ENCODE measurements around the gene PEAK1.

Gene PEAK1

DNA sequence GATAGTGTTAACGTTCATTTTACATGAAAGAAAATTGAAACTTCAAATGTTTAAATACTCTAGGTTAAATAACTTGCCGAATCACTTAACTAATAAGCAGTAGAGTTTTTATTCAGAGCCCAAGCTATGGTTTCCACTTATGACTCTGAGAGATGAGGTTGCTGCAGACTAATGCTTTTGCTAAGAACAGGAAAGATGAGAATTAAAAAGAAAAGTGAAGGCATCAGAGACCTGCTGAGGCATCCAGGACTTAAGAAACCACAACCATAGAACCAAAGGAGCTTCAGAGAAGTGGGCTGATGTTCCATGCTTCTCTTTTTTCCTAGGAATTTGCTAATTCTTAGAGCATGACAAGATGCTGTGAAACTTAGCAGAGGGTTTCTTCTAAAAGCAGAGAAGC is 10.3 kb upstream of the PEAK1 start:
- no peak for ATAC-seq
- no peak for TF ChIP-seq POU6F1 (CRISPR knock-in tag; IDR thresholded peaks at IDR 0.05; ENCODE audit: borderline replicate concordance, low read depth)
- TF ChIP-seq RARB (CRISPR knock-in tag; IDR thresholded peaks at IDR 0.05), result no peak
- TF ChIP-seq, protein P1, sequence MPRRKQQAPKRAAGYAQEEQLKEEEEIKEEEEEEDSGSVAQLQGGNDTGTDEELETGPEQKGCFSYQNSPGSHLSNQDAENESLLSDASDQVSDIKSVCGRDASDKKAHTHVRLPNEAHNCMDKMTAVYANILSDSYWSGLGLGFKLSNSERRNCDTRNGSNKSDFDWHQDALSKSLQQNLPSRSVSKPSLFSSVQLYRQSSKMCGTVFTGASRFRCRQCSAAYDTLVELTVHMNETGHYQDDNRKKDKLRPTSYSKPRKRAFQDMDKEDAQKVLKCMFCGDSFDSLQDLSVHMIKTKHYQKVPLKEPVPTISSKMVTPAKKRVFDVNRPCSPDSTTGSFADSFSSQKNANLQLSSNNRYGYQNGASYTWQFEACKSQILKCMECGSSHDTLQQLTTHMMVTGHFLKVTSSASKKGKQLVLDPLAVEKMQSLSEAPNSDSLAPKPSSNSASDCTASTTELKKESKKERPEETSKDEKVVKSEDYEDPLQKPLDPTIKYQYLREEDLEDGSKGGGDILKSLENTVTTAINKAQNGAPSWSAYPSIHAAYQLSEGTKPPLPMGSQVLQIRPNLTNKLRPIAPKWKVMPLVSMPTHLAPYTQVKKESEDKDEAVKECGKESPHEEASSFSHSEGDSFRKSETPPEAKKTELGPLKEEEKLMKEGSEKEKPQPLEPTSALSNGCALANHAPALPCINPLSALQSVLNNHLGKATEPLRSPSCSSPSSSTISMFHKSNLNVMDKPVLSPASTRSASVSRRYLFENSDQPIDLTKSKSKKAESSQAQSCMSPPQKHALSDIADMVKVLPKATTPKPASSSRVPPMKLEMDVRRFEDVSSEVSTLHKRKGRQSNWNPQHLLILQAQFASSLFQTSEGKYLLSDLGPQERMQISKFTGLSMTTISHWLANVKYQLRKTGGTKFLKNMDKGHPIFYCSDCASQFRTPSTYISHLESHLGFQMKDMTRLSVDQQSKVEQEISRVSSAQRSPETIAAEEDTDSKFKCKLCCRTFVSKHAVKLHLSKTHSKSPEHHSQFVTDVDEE (CRISPR knock-in tag; IDR thresholded peaks at IDR 0.05), result no peak
- TF ChIP-seq ZFP3 (CRISPR knock-in tag; IDR thresholded peaks at IDR 0.05), result no peak
- TF ChIP-seq CREB5 (CRISPR knock-in tag; IDR thresholded peaks at IDR 0.05; ENCODE audit: low read depth), result no peak
- TF ChIP-seq GLIS3 (CRISPR knock-in tag; IDR thresholded peaks at IDR 0.05), result no peak

DNA sequence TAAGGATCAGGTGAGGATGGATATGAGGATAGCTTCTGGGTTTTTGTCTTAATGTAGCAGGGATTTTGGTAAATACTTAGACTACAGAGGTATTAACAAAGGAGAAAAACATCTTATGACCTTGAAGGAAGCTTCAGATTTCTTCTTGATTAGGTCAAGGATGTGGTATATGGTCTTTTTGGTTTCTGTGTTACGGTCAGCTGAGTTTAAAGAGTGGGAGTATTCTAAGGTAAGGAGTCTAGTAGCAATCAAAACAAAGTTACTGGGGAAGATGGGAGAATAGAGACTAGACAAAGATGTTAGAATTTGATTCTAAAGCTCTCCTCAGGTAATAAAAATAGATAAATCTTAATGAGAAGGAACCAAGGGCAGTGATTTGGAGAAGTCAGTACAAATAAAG is 7.0 kb upstream of the PEAK1 start:
- TF ChIP-seq, protein P1 (CRISPR knock-in tag; IDR thresholded peaks at IDR 0.05), result no peak
- TF ChIP-seq ZFP3 (CRISPR knock-in tag; IDR thresholded peaks at IDR 0.05) (no peak), CSDC2 (CRISPR knock-in tag; IDR thresholded peaks at IDR 0.05) (no peak), ISL1 (CRISPR knock-in tag; IDR thresholded peaks at IDR 0.05) (no peak), PPARA (CRISPR knock-in tag; IDR thresholded peaks at IDR 0.05; ENCODE audit: borderline replicate concordance) (no peak), ZNF8 (CRISPR knock-in tag; IDR thresholded peaks at IDR 0.05) (no peak), ZNF70 (CRISPR knock-in tag; IDR thresholded peaks at IDR 0.05) (no peak), BACH2 (CRISPR knock-in tag; IDR thresholded peaks at IDR 0.05; ENCODE audit: borderline replicate concordance) (no peak), ZC3H10 (CRISPR knock-in tag; IDR thresholded peaks at IDR 0.05) (no peak), ZNF565 (CRISPR knock-in tag; conservative IDR thresholded peaks at IDR 0.05; ENCODE audit: low read depth) (no peak), TOX (CRISPR knock-in tag; IDR thresholded peaks at IDR 0.05; ENCODE audit: borderline replicate concordance) (no peak), GLIS3 (CRISPR knock-in tag; IDR thresholded peaks at IDR 0.05) (no peak), CSRNP3 (CRISPR knock-in tag; IDR thresholded peaks at IDR 0.05) (no peak), RARB (CRISPR knock-in tag; IDR thresholded peaks at IDR 0.05) (no peak)
- no peak for ATAC-seq

GRCh38 chr15:77426377-77426776 is 6.5 kb upstream of the PEAK1 start:
- ATAC-seq, result no peak
- TF ChIP-seq ISL1 (CRISPR knock-in tag; IDR thresholded peaks at IDR 0.05), result no peak
- no peak for TF ChIP-seq TCF4 (CRISPR knock-in tag; IDR thresholded peaks at IDR 0.05; ENCODE audit: borderline replicate concordance)
- no peak for TF ChIP-seq ZNF70 (CRISPR knock-in tag; IDR thresholded peaks at IDR 0.05)
- no peak for TF ChIP-seq TOX (CRISPR knock-in tag; IDR thresholded peaks at IDR 0.05; ENCODE audit: borderline replicate concordance)
- TF ChIP-seq ZNF8 (CRISPR knock-in tag; IDR thresholded peaks at IDR 0.05), result no peak
- TF ChIP-seq CSDC2 (CRISPR knock-in tag; IDR thresholded peaks at IDR 0.05), result no peak
- no peak for TF ChIP-seq ZFP3 (CRISPR knock-in tag; IDR thresholded peaks at IDR 0.05)
- TF ChIP-seq SNAI2 (CRISPR knock-in tag; IDR thresholded peaks at IDR 0.05), result no peak
- no peak for TF ChIP-seq ZC3H10 (CRISPR knock-in tag; IDR thresholded peaks at IDR 0.05)
- TF ChIP-seq OSR1 (CRISPR knock-in tag; IDR thresholded peaks at IDR 0.05), result no peak
- TF ChIP-seq PPARA (CRISPR knock-in tag; IDR thresholded peaks at IDR 0.05; ENCODE audit: borderline replicate concordance), result no peak
- TF ChIP-seq ZNF565 (CRISPR knock-in tag; conservative IDR thresholded peaks at IDR 0.05; ENCODE audit: low read depth), result no peak
- no peak for TF ChIP-seq ARNTL (CRISPR knock-in tag; IDR thresholded peaks at IDR 0.05; ENCODE audit: borderline replicate concordance, low read depth)
- no peak for TF ChIP-seq POU6F1 (CRISPR knock-in tag; IDR thresholded peaks at IDR 0.05; ENCODE audit: borderline replicate concordance, low read depth)
- no peak for TF ChIP-seq GLIS3 (CRISPR knock-in tag; IDR thresholded peaks at IDR 0.05)
- no peak for TF ChIP-seq PATZ1 (CRISPR knock-in tag; IDR thresholded peaks at IDR 0.05; ENCODE audit: borderline replicate concordance)

All from SK-N-SH treated with all-trans-retinoic acid at 6 μM for 48 hours (cell line).